ENCODE results near the gene ARHGAP31. TPM values are rescaled to one million over a fixed set of nuclear protein-coding genes. Genes with fewer than 3 reads are reported as not detected.

ARHGAP31 gene
- total and polyA plus RNA-seq, 2 of the 8 experiments (the other 6 are each of a cell fraction or from before 2014, with no cell fraction given), result 1.1 to 7.6 TPM

GRCh38 chr3:119401503-119402440, 107.6 kb downstream of the ARHGAP31 start:
- Histone ChIP-seq H3K56ac (replicated peaks; ENCODE audit: insufficient read length, low read depth, low read length) (no peak overlapping the region), H3K9me3 (ENCODE audit: insufficient read depth in 2 of 2, low read depth in 1 of 2, low read length in 1 of 2) (no peaks in the 10 kb centered on the region), H3K4me3 (ENCODE audit: extremely low read depth in 1 of 4, insufficient read depth in 2 of 4, low read depth in 3 of 4, low read length in 4 of 4) (no peak overlapping the region), H3K36me3 (ENCODE audit: control insufficient read depth in 2 of 4, insufficient read depth in 4 of 4, low read length in 3 of 4) (no peaks in the 10 kb centered on the region), H4K5ac (ENCODE audit: insufficient read length, low read depth, low read length) (no peak overlapping the region), H3K9ac (replicated peaks in 1 of 4; ENCODE audit: extremely low read depth in 1 of 4, low read depth in 3 of 4, low read length in 3 of 4) (no peak overlapping the region), H3K79me1 (ENCODE audit: low read depth, low read length) (no peaks in the 10 kb centered on the region; the same call in 1 of the 2 replicates), H4K20me1 (replicated peaks in 1 of 2; ENCODE audit: control insufficient read depth in 1 of 2, insufficient read depth in 2 of 2, low read length in 2 of 2) (no peaks in the 10 kb centered on the region), H3K4me2 (ENCODE audit: insufficient read depth in 1 of 2, low read depth in 2 of 2, low read length in 2 of 2) (peak overlapping the region in 1 of 2 experiments; percentile 7; a peak in 1 of 4 replicates), H3K4ac (replicated peaks; ENCODE audit: insufficient read length, low read depth, low read length) (peak overlapping the region; percentile 27), H4K91ac (replicated peaks; ENCODE audit: insufficient read length, low read length) (peak overlapping the region; percentile 31), H3K27me3 (replicated peaks in 1 of 4; ENCODE audit: control insufficient read depth in 3 of 4, extremely low read depth in 1 of 4, insufficient read depth in 3 of 4, low read length in 3 of 4) (no peaks in the 10 kb centered on the region), H2BK20ac (ENCODE audit: low read length) (peak overlapping the region; percentile 34; the same call in 1 of the 2 replicates), H3K79me2 (ENCODE audit: control insufficient read depth in 1 of 2, insufficient read depth in 2 of 2, low read length in 2 of 2) (no peaks in the 10 kb centered on the region), H3K23me2 (ENCODE audit: low read depth, low read length) (no peaks in the 10 kb centered on the region), H4K8ac (ENCODE audit: extremely low read depth, insufficient read depth, low read length) (no peak overlapping the region), H2BK5ac (ENCODE audit: low read depth, low read length) (no peak overlapping the region), H3K4me1 (replicated peaks in 1 of 4; ENCODE audit: control insufficient read depth in 3 of 4, insufficient read depth in 4 of 4, low read length in 3 of 4) (peaks cover 0 to 14% (median 7%) of the 10 kb centered on the region in 4 experiments; a peak in 6 of 7 replicates), H2AK5ac (ENCODE audit: low read depth, low read length) (no peak overlapping the region), H2BK15ac (ENCODE audit: low read length) (0 out of 2 replicates have a peak overlapping the region, but pooled peaks have one; percentile 73), H2BK120ac (replicated peaks; ENCODE audit: low read depth, low read length) (no peak overlapping the region), H3K18ac (ENCODE audit: extremely low read depth, low read length) (no peak overlapping the region), H2BK12ac (ENCODE audit: low read depth, low read length) (no peak overlapping the region), H3K23ac (ENCODE audit: insufficient read length) (no peak overlapping the region), H3K14ac (ENCODE audit: insufficient read length) (no peak overlapping the region), H3K27ac (ENCODE audit: low read depth, low read length) (no peak overlapping the region), H2AFZ (ENCODE audit: low read length) (no peak overlapping the region; the same call in 1 of the 2 replicates)
- POLR2A ChIA-PET (ENCODE audit: partially characterized antibody), result no interaction called here
- FAIRE-seq, result no peak
- CTCF ChIA-PET (ENCODE audit: partially characterized antibody), result interaction anchor here (1.0 to 1.8 kb wide), 3 partner anchors 16 to 51 kb away, joined by 3 to 6 read pairs (median 3); no protein-coding TSS in a partner anchor
- DNase-seq (ENCODE audit: low read depth in 1 of 2, low spot score in 2 of 2), result peak in 1 of 2 experiments; percentile 49
- 81% methylated on average over 36 of the region's 36 CpGs; no CpG with 5 or more reads in 1 of the 2 experiments for WGBS, 2 experiments (ENCODE audit: extremely low coverage in 1 of 2, insufficient coverage in 1 of 2, insufficient read length in 1 of 2, insufficient replicate concordance in 2 of 2, low coverage in 1 of 2, low lambda C conversion rate in 2 of 2, missing lambda C conversion rate in 1 of 2)
- TF ChIP-seq KDM5A (IDR thresholded peaks at IDR 0.05; ENCODE audit: low read length) (no peak), GABPA (IDR thresholded peaks at IDR 0.05; ENCODE audit: borderline replicate concordance, insufficient read depth, low read length) (no peak), CHD1 (IDR thresholded peaks at IDR 0.05; ENCODE audit: low read depth, low read length) (no peak), SIX5 (IDR thresholded peaks at IDR 0.05; ENCODE audit: low read depth, low read length) (no peak), CREB1 (IDR thresholded peaks at IDR 0.05) (no peak), CEBPB (IDR thresholded peaks at IDR 0.05; ENCODE audit: low read depth, low read length) (no peak), ASH2L (IDR thresholded peaks at IDR 0.05; ENCODE audit: low read length) (no peak), KDM4A (IDR thresholded peaks at IDR 0.05; ENCODE audit: low read depth, low read length, severe bottlenecking) (no peak), FOSL1 (IDR thresholded peaks at IDR 0.05; ENCODE audit: insufficient read depth, low read depth, low read length) (no peak), PHF8 (conservative IDR thresholded peaks at IDR 0.05; ENCODE audit: low read depth, low read length) (no peak), SRF (IDR thresholded peaks at IDR 0.05; ENCODE audit: low read depth, low read length) (no peak), RNF2 (IDR thresholded peaks at IDR 0.05; ENCODE audit: borderline replicate concordance, low read depth, low read length, missing control alignments, poor library complexity, severe bottlenecking) (no peak)

All from H1 (cell line).